Vagina (tissue), 2 donors: Measurements from ENCODE around the gene BEST1. TPM values are rescaled to one million over a fixed set of nuclear protein-coding genes. Genes with fewer than 3 reads are reported as not detected.
A peak's percentile ranks its signal among the peaks of the same experiment; 100 is the strongest.

ENCODE experiments used
- DNase-seq, 2 donors: peaks; one replicate each; pipeline ENCODE4 v3.0.0-alpha.2; 2017; ENCODE audit errors: extremely low spot score in 2 of 2
- H3K27ac ChIP-seq: fragments of 200-600 bp; sonication (generic); one replicate; pipeline ENCODE4 v1.5.1; 2019
- H3K27me3 ChIP-seq: fragments of 200-600 bp; sonication (generic); one replicate; pipeline ENCODE4 v1.5.1; 2019
- H3K36me3 ChIP-seq, 2 donors: fragments of 200-600 bp; sonication (generic); one replicate each; pipeline ENCODE4 v1.5.1; 2017 to 2019
- H3K4me1 ChIP-seq: fragments of 200-600 bp; sonication (generic); one replicate; pipeline ENCODE4 v1.5.1; 2019
- H3K4me3 ChIP-seq, 2 donors: fragments of 200-600 bp; sonication (generic); 1 replicate in 1 of 2; 2 replicates in 1 of 2; pipeline ENCODE4 v1.5.1; 2016 to 2019
- H3K9me3 ChIP-seq: fragments of 200-600 bp; sonication (generic); one replicate; pipeline ENCODE4 v1.5.1; 2019
- POLR2A ChIP-seq, 2 donors: fragments of 450-650 bp; IDR thresholded peaks; one replicate each; pipeline ENCODE4 v1.6.1; 2017; ENCODE audit warnings: antibody characterized with exemption in 2 of 2, mild to moderate bottlenecking in 2 of 2, moderate library complexity in 2 of 2
- POLR2AphosphoS5 ChIP-seq, 2 donors: sonication (generic); formaldehyde crosslinking; IDR thresholded peaks; one replicate each; pipeline ENCODE4 v1.9.0; 2017; ENCODE audit warnings: antibody characterized with exemption in 2 of 2, mild to moderate bottlenecking in 2 of 2, low read depth in 1 of 2; ENCODE audit not compliant: insufficient read depth in 1 of 2
- intact Hi-C: fragments of 100-400 bp; cut with DNase I; formaldehyde crosslinking; loops from one replicate; pipeline ENCODE4 v1.15.1; 2023
- total RNA-seq: library from RNA; depleted of rRNA; stranded (reverse); fragments of >200 nt; gene quantifications from one replicate; pipeline ENCODE4 v1.2.3, GENCODE V29; 2016
- TF ChIP-seq, protein P1 (sequence below), 3 experiments: fragments of 450-650 bp in 2 of 3; fragments of 200-600 bp in 1 of 3; sonication (generic) in 1 of 3; IDR thresholded peaks; one replicate each; pipeline ENCODE4 v1.5.1; 2017 to 2019; ENCODE audit warnings: antibody characterized with exemption in 3 of 3, mild to moderate bottlenecking in 2 of 3, moderate library complexity in 2 of 3

BEST1 gene
- total RNA-seq, 1 donor from 2014 or later: 4.4 TPM

- Histone ChIP-seq H3K4me1 (no peaks in the 10 kb centered on the region), H3K27me3 (no peaks in the 10 kb centered on the region), H3K27ac (no peak overlapping the region), H3K9me3 (no peaks in the 10 kb centered on the region), H3K4me3 (no peak overlapping the region), H3K36me3 (no peaks in the 10 kb centered on the region)
- intact Hi-C loops: no loop called here
- no peak for TF ChIP-seq POLR2A (IDR thresholded peaks at IDR 0.05)
- no peak for TF ChIP-seq POLR2AphosphoS5 (IDR thresholded peaks at IDR 0.05; ENCODE audit: insufficient read depth in 1 of 2, low read depth in 1 of 2)
- TF ChIP-seq, protein P1, sequence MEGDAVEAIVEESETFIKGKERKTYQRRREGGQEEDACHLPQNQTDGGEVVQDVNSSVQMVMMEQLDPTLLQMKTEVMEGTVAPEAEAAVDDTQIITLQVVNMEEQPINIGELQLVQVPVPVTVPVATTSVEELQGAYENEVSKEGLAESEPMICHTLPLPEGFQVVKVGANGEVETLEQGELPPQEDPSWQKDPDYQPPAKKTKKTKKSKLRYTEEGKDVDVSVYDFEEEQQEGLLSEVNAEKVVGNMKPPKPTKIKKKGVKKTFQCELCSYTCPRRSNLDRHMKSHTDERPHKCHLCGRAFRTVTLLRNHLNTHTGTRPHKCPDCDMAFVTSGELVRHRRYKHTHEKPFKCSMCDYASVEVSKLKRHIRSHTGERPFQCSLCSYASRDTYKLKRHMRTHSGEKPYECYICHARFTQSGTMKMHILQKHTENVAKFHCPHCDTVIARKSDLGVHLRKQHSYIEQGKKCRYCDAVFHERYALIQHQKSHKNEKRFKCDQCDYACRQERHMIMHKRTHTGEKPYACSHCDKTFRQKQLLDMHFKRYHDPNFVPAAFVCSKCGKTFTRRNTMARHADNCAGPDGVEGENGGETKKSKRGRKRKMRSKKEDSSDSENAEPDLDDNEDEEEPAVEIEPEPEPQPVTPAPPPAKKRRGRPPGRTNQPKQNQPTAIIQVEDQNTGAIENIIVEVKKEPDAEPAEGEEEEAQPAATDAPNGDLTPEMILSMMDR (IDR thresholded peaks at IDR 0.05): no peak
- no peak for DNase-seq
Observed at GRCh38 chr11:61930933-61931332, 19.2 kb upstream of the BEST1 start.

DNA sequence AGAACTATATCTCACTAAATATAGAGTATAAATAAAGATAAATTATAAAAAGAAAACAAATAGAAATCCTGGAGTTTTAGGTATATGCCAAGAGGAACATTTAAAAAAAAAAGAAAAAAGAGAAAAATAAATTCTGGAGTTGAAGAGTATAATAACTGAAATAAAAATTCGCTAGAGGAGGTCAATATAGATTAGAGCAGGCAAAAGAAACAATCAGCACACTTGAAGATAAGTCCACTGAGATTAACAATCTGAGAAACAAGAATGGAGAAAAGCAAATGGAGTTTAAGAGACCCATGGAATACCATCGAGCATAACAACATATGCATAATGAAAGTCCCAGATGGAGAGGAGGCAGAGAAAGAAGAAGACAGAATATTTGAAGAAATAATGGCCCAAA is 14.3 kb upstream of the BEST1 start:
- DNase-seq: no peak
- Histone ChIP-seq H3K27ac (no peak overlapping the region), H3K36me3 (no peaks in the 10 kb centered on the region), H3K4me3 (no peak overlapping the region), H3K9me3 (no peaks in the 10 kb centered on the region), H3K27me3 (no peaks in the 10 kb centered on the region), H3K4me1 (no peaks in the 10 kb centered on the region)
- intact Hi-C loops: no loop called here
- no peak for TF ChIP-seq POLR2A (IDR thresholded peaks at IDR 0.05)
- no peak for TF ChIP-seq POLR2AphosphoS5 (IDR thresholded peaks at IDR 0.05; ENCODE audit: insufficient read depth in 1 of 2, low read depth in 1 of 2)
- TF ChIP-seq, protein P1 (IDR thresholded peaks at IDR 0.05): no peak

- TF ChIP-seq POLR2A (IDR thresholded peaks at IDR 0.05) (no peak), POLR2AphosphoS5 (IDR thresholded peaks at IDR 0.05; ENCODE audit: insufficient read depth in 1 of 2, low read depth in 1 of 2) (no peak)
- TF ChIP-seq, protein P1 (IDR thresholded peaks at IDR 0.05): no peak
- intact Hi-C loops: no loop called here
- Histone ChIP-seq H3K27ac (no peak overlapping the region), H3K27me3 (no peaks in the 10 kb centered on the region), H3K36me3 (no peaks in the 10 kb centered on the region), H3K4me1 (no peaks in the 10 kb centered on the region), H3K9me3 (no peaks in the 10 kb centered on the region), H3K4me3 (no peak overlapping the region)
- DNase-seq: peak in 1 of 2 donors; percentile 64
Observed at GRCh38 chr11:61940466-61940865, 9.7 kb upstream of the BEST1 start.

DNA sequence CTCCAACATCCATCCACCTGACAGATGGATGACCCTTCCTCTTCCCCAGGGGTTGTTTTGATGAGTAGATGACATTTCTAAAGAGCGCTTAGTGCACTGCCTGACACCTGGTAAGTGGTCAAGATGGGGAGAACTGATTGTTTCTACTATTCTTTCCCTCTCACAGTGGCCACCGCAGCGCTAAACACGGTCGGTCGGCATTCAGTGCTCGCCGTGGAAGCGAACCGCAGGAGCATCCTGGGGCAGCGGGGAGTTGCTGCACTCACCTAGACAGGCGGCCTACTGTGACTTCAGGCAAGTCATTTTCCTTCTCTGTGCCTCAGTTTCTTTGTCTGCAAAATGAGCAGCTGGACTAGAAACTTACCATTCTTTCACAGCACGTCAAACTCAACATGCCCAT is 5.0 kb upstream of the BEST1 start:
- Histone ChIP-seq H3K9me3 (no peaks in the 10 kb centered on the region), H3K4me3 (no peak overlapping the region), H3K36me3 (no peaks in the 10 kb centered on the region), H3K27ac (no peak overlapping the region), H3K27me3 (no peaks in the 10 kb centered on the region), H3K4me1 (peaks cover 18% of the 10 kb centered on the region)
- TF ChIP-seq, protein P1 (IDR thresholded peaks at IDR 0.05): no peak
- TF ChIP-seq POLR2A (IDR thresholded peaks at IDR 0.05): no peak
- TF ChIP-seq POLR2AphosphoS5 (IDR thresholded peaks at IDR 0.05; ENCODE audit: insufficient read depth in 1 of 2, low read depth in 1 of 2): no peak
- intact Hi-C loops: loop anchor here (5.0 kb wide), 1 partner anchor 158 kb away; no protein-coding TSS in a partner anchor
- no peak for DNase-seq

DNA sequence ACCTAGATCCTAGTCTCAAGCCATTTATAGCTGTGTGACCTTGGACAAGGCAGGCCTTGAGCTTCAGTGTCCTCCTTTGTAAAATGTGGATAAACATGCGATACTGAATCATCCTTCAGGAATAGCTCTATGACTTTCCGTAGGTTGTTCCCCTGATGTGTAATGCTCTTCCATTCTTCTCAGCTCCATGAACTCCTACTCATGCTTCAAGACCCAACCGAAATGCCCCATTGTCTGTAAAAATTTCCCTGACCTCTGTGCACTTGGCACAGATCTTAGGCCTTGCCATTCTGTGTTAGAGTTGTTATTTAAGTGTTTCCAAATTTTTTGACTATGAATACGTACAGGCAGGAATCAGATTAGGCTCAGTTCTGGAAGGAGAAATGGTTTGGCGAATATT is 3.3 kb upstream of the BEST1 start:
- no peaks in the 10 kb centered on the region for H3K36me3 ChIP-seq
- no peaks in the 10 kb centered on the region for H3K9me3 ChIP-seq
- intact Hi-C loops: loop anchor here (2.0 to 5.0 kb wide), 2 partner anchors 48 to 160 kb away; no protein-coding TSS in a partner anchor
- no peak for DNase-seq
- peak overlapping the region; percentile 47 for H3K27ac ChIP-seq
- no peaks in the 10 kb centered on the region for H3K27me3 ChIP-seq
- peaks cover 18% of the 10 kb centered on the region for H3K4me1 ChIP-seq
- H3K4me3 ChIP-seq: no peak overlapping the region
- TF ChIP-seq, protein P1 (IDR thresholded peaks at IDR 0.05): no peak
- no peak for TF ChIP-seq POLR2A (IDR thresholded peaks at IDR 0.05)
- TF ChIP-seq POLR2AphosphoS5 (IDR thresholded peaks at IDR 0.05; ENCODE audit: insufficient read depth in 1 of 2, low read depth in 1 of 2): no peak
